ENCODE data around the gene ANKFY1.

DNA sequence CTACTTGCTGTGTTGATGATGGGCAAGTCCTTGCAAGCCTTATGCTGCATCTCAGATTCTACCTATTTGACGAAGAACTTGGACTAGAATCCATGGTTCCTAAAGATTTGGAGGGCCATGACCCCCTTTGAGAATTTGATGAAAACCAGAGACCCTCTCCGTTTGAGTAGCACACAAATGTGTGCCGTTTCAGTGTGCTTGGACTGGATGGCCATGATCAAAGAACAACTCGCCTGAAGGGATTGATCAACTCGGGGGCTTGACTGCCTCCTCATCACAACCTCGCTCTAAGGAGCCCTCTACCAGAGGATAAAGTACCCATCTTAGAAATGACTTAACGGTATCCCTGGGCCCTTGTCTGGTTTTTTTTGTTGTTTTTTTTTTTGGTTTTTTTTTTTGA lies 2.8 kb upstream of the ANKFY1 start:
- TF ChIP-seq, protein P1, sequence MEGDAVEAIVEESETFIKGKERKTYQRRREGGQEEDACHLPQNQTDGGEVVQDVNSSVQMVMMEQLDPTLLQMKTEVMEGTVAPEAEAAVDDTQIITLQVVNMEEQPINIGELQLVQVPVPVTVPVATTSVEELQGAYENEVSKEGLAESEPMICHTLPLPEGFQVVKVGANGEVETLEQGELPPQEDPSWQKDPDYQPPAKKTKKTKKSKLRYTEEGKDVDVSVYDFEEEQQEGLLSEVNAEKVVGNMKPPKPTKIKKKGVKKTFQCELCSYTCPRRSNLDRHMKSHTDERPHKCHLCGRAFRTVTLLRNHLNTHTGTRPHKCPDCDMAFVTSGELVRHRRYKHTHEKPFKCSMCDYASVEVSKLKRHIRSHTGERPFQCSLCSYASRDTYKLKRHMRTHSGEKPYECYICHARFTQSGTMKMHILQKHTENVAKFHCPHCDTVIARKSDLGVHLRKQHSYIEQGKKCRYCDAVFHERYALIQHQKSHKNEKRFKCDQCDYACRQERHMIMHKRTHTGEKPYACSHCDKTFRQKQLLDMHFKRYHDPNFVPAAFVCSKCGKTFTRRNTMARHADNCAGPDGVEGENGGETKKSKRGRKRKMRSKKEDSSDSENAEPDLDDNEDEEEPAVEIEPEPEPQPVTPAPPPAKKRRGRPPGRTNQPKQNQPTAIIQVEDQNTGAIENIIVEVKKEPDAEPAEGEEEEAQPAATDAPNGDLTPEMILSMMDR (IDR thresholded peaks at IDR 0.05) = no peak
- TF ChIP-seq, protein P2, sequence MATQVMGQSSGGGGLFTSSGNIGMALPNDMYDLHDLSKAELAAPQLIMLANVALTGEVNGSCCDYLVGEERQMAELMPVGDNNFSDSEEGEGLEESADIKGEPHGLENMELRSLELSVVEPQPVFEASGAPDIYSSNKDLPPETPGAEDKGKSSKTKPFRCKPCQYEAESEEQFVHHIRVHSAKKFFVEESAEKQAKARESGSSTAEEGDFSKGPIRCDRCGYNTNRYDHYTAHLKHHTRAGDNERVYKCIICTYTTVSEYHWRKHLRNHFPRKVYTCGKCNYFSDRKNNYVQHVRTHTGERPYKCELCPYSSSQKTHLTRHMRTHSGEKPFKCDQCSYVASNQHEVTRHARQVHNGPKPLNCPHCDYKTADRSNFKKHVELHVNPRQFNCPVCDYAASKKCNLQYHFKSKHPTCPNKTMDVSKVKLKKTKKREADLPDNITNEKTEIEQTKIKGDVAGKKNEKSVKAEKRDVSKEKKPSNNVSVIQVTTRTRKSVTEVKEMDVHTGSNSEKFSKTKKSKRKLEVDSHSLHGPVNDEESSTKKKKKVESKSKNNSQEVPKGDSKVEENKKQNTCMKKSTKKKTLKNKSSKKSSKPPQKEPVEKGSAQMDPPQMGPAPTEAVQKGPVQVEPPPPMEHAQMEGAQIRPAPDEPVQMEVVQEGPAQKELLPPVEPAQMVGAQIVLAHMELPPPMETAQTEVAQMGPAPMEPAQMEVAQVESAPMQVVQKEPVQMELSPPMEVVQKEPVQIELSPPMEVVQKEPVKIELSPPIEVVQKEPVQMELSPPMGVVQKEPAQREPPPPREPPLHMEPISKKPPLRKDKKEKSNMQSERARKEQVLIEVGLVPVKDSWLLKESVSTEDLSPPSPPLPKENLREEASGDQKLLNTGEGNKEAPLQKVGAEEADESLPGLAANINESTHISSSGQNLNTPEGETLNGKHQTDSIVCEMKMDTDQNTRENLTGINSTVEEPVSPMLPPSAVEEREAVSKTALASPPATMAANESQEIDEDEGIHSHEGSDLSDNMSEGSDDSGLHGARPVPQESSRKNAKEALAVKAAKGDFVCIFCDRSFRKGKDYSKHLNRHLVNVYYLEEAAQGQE (IDR thresholded peaks at IDR 0.05; ENCODE audit: insufficient read depth in 1 of 2, low read depth in 2 of 2, low read length in 1 of 2) = no peak
- no peak; the same call in 1 of the 2 replicates for TF ChIP-seq POLR2AphosphoS5 (IDR thresholded peaks at IDR 0.05; ENCODE audit: low read depth, low read length)
- no peak for TF ChIP-seq SIN3A (IDR thresholded peaks at IDR 0.05; ENCODE audit: borderline replicate concordance, insufficient read depth, low read depth, low read length)
- TF ChIP-seq TCF7L2 (IDR thresholded peaks at IDR 0.05; ENCODE audit: low read depth, low read length) = no peak

Data from Panc1 (cell line).